ENCODE data around the gene PARM1.
A peak's percentile ranks its signal among the peaks of the same experiment; 100 is the strongest.

Gene PARM1

GRCh38 chr4:75025431-75025830 is 92.5 kb downstream of the PARM1 start:
- Histone ChIP-seq H3K27ac (replicated peaks) (no peak overlapping the region), H3K27me3 (ENCODE audit: insufficient read depth, poor library complexity, severe bottlenecking) (no peaks in the 10 kb centered on the region), H3K4me3 (replicated peaks; ENCODE audit: insufficient read depth, low read length) (no peak overlapping the region)
- no peak for DNase-seq (ENCODE audit: low read depth in 1 of 2, low spot score in 1 of 2)
- TF ChIP-seq CTCF (IDR thresholded peaks at IDR 0.05; ENCODE audit: insufficient read depth, low read length), result no peak
- no peak for TF ChIP-seq SPI1 (IDR thresholded peaks at IDR 0.05; ENCODE audit: borderline replicate concordance, low read depth)
- no peak for TF ChIP-seq REST (IDR thresholded peaks at IDR 0.05; ENCODE audit: insufficient replicate concordance, low read depth)
- TF ChIP-seq POLR2AphosphoS5 (IDR thresholded peaks at IDR 0.05; ENCODE audit: low read depth), result no peak
- TF ChIP-seq GABPA (IDR thresholded peaks at IDR 0.05; ENCODE audit: low read depth), result no peak

- H3K27me3 ChIP-seq (ENCODE audit: insufficient read depth, poor library complexity, severe bottlenecking), result no peaks in the 10 kb centered on the region
- no peak overlapping the region for H3K27ac ChIP-seq (replicated peaks)
- no peak for TF ChIP-seq GABPA (IDR thresholded peaks at IDR 0.05; ENCODE audit: low read depth)
- TF ChIP-seq SPI1 (IDR thresholded peaks at IDR 0.05; ENCODE audit: borderline replicate concordance, low read depth), result no peak
- TF ChIP-seq REST (IDR thresholded peaks at IDR 0.05; ENCODE audit: insufficient replicate concordance, low read depth), result no peak
- no peak for TF ChIP-seq POLR2AphosphoS5 (IDR thresholded peaks at IDR 0.05; ENCODE audit: low read depth)
- TF ChIP-seq CTCF (IDR thresholded peaks at IDR 0.05; ENCODE audit: insufficient read depth, low read length), result no peak
- no peak for DNase-seq (ENCODE audit: low read depth in 1 of 2, low spot score in 1 of 2)
- no peak overlapping the region for H3K4me3 ChIP-seq (replicated peaks; ENCODE audit: insufficient read depth, low read length)
Measured at GRCh38 chr4:75028196-75028854, 95.4 kb downstream of the PARM1 start.

GRCh38 chr4:75030028-75030427 is 97.1 kb downstream of the PARM1 start:
- Histone ChIP-seq H3K27me3 (ENCODE audit: insufficient read depth, poor library complexity, severe bottlenecking) (no peaks in the 10 kb centered on the region), H3K4me3 (replicated peaks; ENCODE audit: insufficient read depth, low read length) (no peak overlapping the region), H3K27ac (replicated peaks) (peak overlapping the region; percentile 11; the same call in 1 of the 2 replicates)
- no peak for TF ChIP-seq CTCF (IDR thresholded peaks at IDR 0.05; ENCODE audit: insufficient read depth, low read length)
- no peak for TF ChIP-seq POLR2AphosphoS5 (IDR thresholded peaks at IDR 0.05; ENCODE audit: low read depth)
- TF ChIP-seq GABPA (IDR thresholded peaks at IDR 0.05; ENCODE audit: low read depth), result no peak
- no peak for TF ChIP-seq REST (IDR thresholded peaks at IDR 0.05; ENCODE audit: insufficient replicate concordance, low read depth)
- TF ChIP-seq SPI1 (IDR thresholded peaks at IDR 0.05; ENCODE audit: borderline replicate concordance, low read depth), result no peak
- DNase-seq (ENCODE audit: low read depth in 1 of 2, low spot score in 1 of 2), result no peak
